Activated naive CD4-positive, alpha-beta T cell treated with anti-CD3 and anti-CD28 coated beads for 36 hours (primary cell): ENCODE measurements around the gene PXN. TPM values are rescaled to one million over a fixed set of nuclear protein-coding genes. Genes with fewer than 3 reads are reported as not detected.
"Not testable (repeated sequence)": the region's sequence is repeated elsewhere in the genome, so short reads cannot be mapped to it uniquely, and the experiment has no call there.

Source experiments
- CTCF ChIA-PET: fragments of 350-600 bp; sonication (Branson Sonifier 250); formaldehyde crosslinking; loops from one replicate; lab custom pipeline; 2021; ENCODE audit warnings: antibody characterized with exemption; lab: Charles Lee
- DNase-seq: peaks from one replicate; pipeline ENCODE4 v3.0.0-alpha.2; 2020
- H3K27ac Mint-ChIP-seq: one replicate; pipeline ENCODE4 v1.8.0; 2021; ENCODE audit warnings: mild to moderate bottlenecking, mixed read lengths
- H3K27me3 Mint-ChIP-seq: one replicate; pipeline ENCODE4 v1.8.0; 2021; ENCODE audit warnings: low read depth, mixed read lengths
- H3K36me3 Mint-ChIP-seq: one replicate; pipeline ENCODE4 v1.8.0; 2021; ENCODE audit warnings: low read depth, mixed read lengths
- H3K4me1 Mint-ChIP-seq: one replicate; pipeline ENCODE4 v1.8.0; 2021; ENCODE audit warnings: low read depth, mixed read lengths
- H3K4me3 Mint-ChIP-seq: one replicate; pipeline ENCODE4 v1.8.0; 2021; ENCODE audit warnings: mild to moderate bottlenecking, moderate library complexity, mixed read lengths
- H3K9me3 Mint-ChIP-seq: one replicate; pipeline ENCODE4 v1.8.0; 2021; ENCODE audit warnings: mixed read lengths
- intact Hi-C: fragments of 100-400 bp; cut with micrococcal nuclease; formaldehyde crosslinking; loops from one replicate; pipeline ENCODE4 v1.15.1; 2023
- total RNA-seq, 2 experiments: library from RNA; stranded (reverse); gene quantifications; one replicate each; pipeline ENCODE4 v1.2.3, GENCODE V29; 2021

Gene PXN
- total RNA-seq, 2 experiments from 2014 or later = 109 to 112 TPM

DNA sequence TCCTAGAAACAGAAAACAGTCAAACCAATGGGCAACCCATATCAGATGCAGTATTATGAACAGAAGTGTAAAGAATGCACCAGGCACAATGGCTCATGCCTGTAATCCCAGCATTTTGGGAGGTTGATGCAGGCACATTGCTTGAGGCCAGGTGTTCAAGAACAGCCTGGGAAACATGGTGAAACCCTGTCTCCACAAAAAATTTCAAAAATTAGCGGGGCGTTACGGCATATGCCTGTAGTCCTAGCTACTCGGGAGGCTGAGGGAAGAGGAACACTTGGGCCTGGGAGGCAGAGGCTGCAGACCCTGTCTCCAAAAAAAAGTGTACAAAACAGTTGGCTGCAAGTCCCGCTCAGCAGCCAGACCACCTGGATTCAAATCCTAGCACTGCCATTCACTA, 4.9 kb downstream of the PXN start:
- peak overlapping the region; percentile 70 for H3K27ac Mint-ChIP-seq
- intact Hi-C loops = no loop called here
- CTCF ChIA-PET = interaction anchor here (6.5 to 15.7 kb wide), 3 partner anchors 10 to 32 kb away, joined by 84 to 637 read pairs (median 95); no protein-coding TSS in a partner anchor
- H3K4me3 Mint-ChIP-seq = no peak overlapping the region
- DNase-seq = no peak
- peaks cover 11% of the 10 kb centered on the region for H3K36me3 Mint-ChIP-seq
- peaks cover 82% of the 10 kb centered on the region for H3K4me1 Mint-ChIP-seq
- H3K27me3 Mint-ChIP-seq = no peaks in the 10 kb centered on the region
- H3K9me3 Mint-ChIP-seq = no peaks in the 10 kb centered on the region

DNA sequence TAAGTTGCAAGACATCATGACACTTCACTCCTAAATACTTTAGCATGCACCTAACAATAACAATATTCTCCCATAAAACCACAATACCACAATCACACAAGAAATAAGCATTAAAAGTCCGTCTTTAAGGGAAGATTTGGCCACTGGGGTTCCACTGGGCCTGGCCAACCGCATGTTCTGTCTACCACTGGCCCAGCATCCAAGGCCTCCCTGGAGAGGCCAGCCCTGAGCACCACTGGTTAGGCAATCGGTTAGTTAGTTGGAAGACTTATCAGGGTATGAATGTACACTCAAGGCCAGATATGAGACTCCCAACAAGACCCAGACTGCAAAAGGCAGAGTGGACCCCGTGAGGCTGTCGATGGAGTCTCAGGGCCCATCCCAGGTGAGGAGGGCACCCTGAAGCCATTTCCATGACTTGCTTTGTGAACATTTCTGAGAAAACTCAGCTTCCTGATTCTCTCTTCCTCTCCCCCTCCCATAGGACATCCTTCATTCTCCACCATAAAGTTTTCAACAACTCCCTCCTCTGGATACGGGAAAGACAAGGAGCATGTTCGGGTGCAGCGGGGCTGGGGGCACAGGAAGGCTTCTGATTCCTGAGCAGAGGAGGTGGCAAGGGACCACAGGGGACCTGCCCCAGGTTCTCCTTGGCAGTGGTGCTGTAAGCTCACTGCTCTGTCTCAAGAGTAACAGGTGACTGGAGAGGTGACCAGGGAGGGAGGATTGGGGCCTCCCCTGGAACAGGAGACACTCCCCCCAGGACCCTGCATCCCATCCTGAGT, 5.9 kb downstream of the PXN start:
- Mint-ChIP-seq H3K4me3 (no peak overlapping the region), H3K27me3 (no peaks in the 10 kb centered on the region), H3K27ac (peak overlapping the region; percentile 50), H3K9me3 (no peaks in the 10 kb centered on the region), H3K4me1 (peaks cover 85% of the 10 kb centered on the region), H3K36me3 (peaks cover 12% of the 10 kb centered on the region)
- intact Hi-C loops = no loop called here
- no peak for DNase-seq
- CTCF ChIA-PET = interaction anchor here (13.3 to 15.7 kb wide), 2 partner anchors 20 to 31 kb away, joined by 116 to 637 read pairs; no protein-coding TSS in a partner anchor

DNA sequence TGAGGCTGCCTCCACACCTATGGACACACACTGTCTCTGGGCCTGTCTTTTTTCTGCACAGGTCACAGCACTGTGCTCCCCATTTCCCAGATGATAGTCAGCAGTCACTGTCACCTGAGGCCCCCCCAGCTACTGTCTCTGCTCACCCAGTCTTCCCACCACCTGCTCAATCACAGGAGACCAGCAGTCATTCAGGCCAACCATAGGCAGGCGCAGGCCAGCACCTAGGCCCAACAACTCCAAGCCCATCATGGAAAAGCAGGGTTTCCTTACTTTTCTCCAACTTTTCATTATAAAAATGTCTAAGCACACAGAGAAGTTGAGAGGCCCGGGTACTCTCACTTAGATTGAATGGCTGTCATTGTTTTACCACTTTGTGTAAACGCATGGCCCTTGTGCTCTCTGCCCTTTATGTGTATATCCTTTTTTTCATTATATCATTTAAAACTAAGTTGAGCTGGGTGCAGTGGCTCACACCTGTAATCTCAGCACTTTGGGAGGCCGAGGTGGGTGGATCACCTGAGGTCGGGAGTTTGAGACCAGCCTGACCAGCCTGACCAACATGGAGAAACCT, 7.1 kb downstream of the PXN start:
- DNase-seq = no peak
- intact Hi-C loops = loop anchor here (1.0 kb wide), 1 partner anchor 8 kb away; no protein-coding TSS in a partner anchor
- Mint-ChIP-seq H3K9me3 (no peaks in the 10 kb centered on the region), H3K27me3 (no peaks in the 10 kb centered on the region), H3K4me1 (peaks cover 84% of the 10 kb centered on the region), H3K27ac (peak overlapping the region; percentile 76), H3K36me3 (peaks cover 11% of the 10 kb centered on the region), H3K4me3 (no peak overlapping the region)
- CTCF ChIA-PET = interaction anchor here (1.5 to 15.7 kb wide), 3 partner anchors 19 to 171 kb away, joined by 3 to 637 read pairs (median 116); no protein-coding TSS in a partner anchor

DNA sequence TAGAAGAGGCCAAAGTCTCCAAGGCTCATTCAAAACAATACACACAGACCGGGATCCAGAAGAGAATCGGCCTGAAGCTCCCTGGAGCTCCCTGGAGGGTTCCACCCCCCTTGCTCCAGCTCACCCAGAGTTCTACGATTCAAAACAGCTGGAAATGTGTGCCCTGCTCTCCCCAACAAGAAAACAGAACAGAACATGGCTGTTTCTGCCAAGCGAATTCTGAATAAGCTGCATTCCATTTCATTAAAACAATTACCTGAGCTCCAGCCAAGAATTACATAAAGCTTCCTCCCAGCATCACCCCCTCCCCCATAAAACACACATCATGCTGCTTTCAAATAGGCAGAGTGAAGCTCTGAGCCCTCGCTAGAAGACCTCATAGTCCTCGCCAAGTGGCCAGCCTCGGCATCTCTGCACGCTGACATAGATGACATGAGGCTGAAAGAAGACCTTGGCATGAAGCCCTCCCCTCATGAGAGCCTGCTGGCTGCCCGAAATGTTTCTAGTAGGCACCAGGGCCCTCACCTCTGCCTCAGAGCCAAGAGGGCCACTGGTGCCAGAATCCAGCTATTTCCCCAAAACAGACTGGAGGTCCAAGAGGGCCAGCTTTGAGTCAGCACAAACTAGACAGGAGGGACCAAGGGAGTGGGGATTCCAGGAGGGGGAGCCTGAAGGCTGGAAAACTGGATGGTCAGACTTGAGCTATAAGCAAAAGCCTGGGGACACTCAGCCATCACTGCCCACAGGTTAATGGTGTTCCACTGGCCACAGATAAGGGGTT, 8.3 kb downstream of the PXN start:
- intact Hi-C loops = no loop called here
- Mint-ChIP-seq H3K27ac (peak overlapping the region; percentile 76), H3K9me3 (no peaks in the 10 kb centered on the region), H3K4me3 (no peak overlapping the region), H3K36me3 (peaks cover 10% of the 10 kb centered on the region), H3K4me1 (peaks cover 85% of the 10 kb centered on the region), H3K27me3 (no peaks in the 10 kb centered on the region)
- CTCF ChIA-PET = interaction anchor here (0.7 to 15.7 kb wide), 6 partner anchors 8 to 391 kb away, joined by 3 to 637 read pairs (median 7); partner anchors contain the start of genes PXN and RPLP0
- DNase-seq = no peak

- peak overlapping the region; percentile 78 for H3K27ac Mint-ChIP-seq
- no peaks in the 10 kb centered on the region for H3K9me3 Mint-ChIP-seq
- CTCF ChIA-PET = interaction anchor here (1.0 to 15.7 kb wide), 4 partner anchors 10 to 143 kb away, joined by 3 to 637 read pairs (median 106); partner anchors contain the start of gene PXN
- H3K4me1 Mint-ChIP-seq = peaks cover 83% of the 10 kb centered on the region
- H3K36me3 Mint-ChIP-seq = peaks cover 14% of the 10 kb centered on the region
- H3K27me3 Mint-ChIP-seq = no peaks in the 10 kb centered on the region
- intact Hi-C loops = no loop called here
- peak overlapping the region; percentile 1 for H3K4me3 Mint-ChIP-seq
- peak; percentile 55 for DNase-seq
These were observed 10.7 kb downstream of the PXN start for GRCh38 chr12:120254809-120255208.

- CTCF ChIA-PET = interaction anchor here (1.0 to 13.3 kb wide), 4 partner anchors 11 to 53 kb away, joined by 3 to 142 read pairs (median 106); partner anchors contain the start of gene PXN
- H3K27me3 Mint-ChIP-seq, H3K9me3 Mint-ChIP-seq: not testable (repeated sequence)
- peak; percentile 62 for DNase-seq
- intact Hi-C loops = loop anchor here (2.0 kb wide), 1 partner anchor 241 kb away; no protein-coding TSS in a partner anchor
- Mint-ChIP-seq H3K36me3 (peaks cover 18% of the 10 kb centered on the region), H3K4me3 (peak overlapping the region; percentile 66), H3K4me1 (peaks cover 87% of the 10 kb centered on the region), H3K27ac (peak overlapping the region; percentile 95)
These were observed 12.2 kb downstream of the PXN start for GRCh38 chr12:120253313-120253712.

GRCh38 chr12:120252071-120252906, 13.2 kb downstream of the PXN start:
- H3K4me3 Mint-ChIP-seq = peak overlapping the region; percentile 66
- H3K9me3 Mint-ChIP-seq = no peaks in the 10 kb centered on the region
- H3K27ac Mint-ChIP-seq = peak overlapping the region; percentile 95
- peak; percentile 83 for DNase-seq
- peaks cover 87% of the 10 kb centered on the region for H3K4me1 Mint-ChIP-seq
- H3K27me3 Mint-ChIP-seq = no peaks in the 10 kb centered on the region
- CTCF ChIA-PET = interaction anchor here (9.4 to 13.3 kb wide), 3 partner anchors 12 to 23 kb away, joined by 95 to 142 read pairs (median 116); partner anchors contain the start of gene PXN
- H3K36me3 Mint-ChIP-seq = peaks cover 18% of the 10 kb centered on the region
- intact Hi-C loops = loop anchor here (1.0 to 2.0 kb wide), 6 partner anchors 10 to 239 kb away; partner anchors contain the start of gene RPLP0

GRCh38 chr12:120251364-120252070, 14.0 kb downstream of the PXN start:
- not testable (repeated sequence) for H3K9me3 Mint-ChIP-seq, DNase-seq, H3K27me3 Mint-ChIP-seq
- CTCF ChIA-PET = interaction anchor here (9.4 to 13.3 kb wide), 3 partner anchors 12 to 23 kb away, joined by 95 to 142 read pairs (median 116); partner anchors contain the start of gene PXN
- Mint-ChIP-seq H3K4me3 (peak overlapping the region; percentile 66), H3K36me3 (peaks cover 18% of the 10 kb centered on the region), H3K27ac (peak overlapping the region; percentile 95), H3K4me1 (peaks cover 84% of the 10 kb centered on the region)
- intact Hi-C loops = loop anchor here (1.0 to 2.0 kb wide), 6 partner anchors 11 to 239 kb away; partner anchors contain the start of gene RPLP0

GRCh38 chr12:120249875-120250795, 15.4 kb downstream of the PXN start:
- CTCF ChIA-PET = interaction anchor here (0.5 to 13.3 kb wide), 7 partner anchors 11 to 49 kb away, joined by 3 to 142 read pairs (median 6); partner anchors contain the start of genes PXN, RNU4-2 and RPLP0
- peaks cover 17% of the 10 kb centered on the region for H3K36me3 Mint-ChIP-seq
- peak overlapping the region; percentile 84 for H3K27ac Mint-ChIP-seq
- intact Hi-C loops = loop anchor here (1.0 kb wide), 1 partner anchor 8 kb away; no protein-coding TSS in a partner anchor
- H3K27me3 Mint-ChIP-seq = no peaks in the 10 kb centered on the region
- H3K9me3 Mint-ChIP-seq = no peaks in the 10 kb centered on the region
- H3K4me3 Mint-ChIP-seq = peak overlapping the region; percentile 41
- peak; percentile 69 for DNase-seq
- H3K4me1 Mint-ChIP-seq = peaks cover 80% of the 10 kb centered on the region
